IPS-18a (cell line): Measurements from ENCODE around the gene CDHR3.

ENCODE experiments used
- H3K27ac ChIP-seq: one replicate; pipeline ENCODE4 v1.5.1; 2013; ENCODE audit warnings: low read length
- H3K27me3 ChIP-seq: one replicate; pipeline ENCODE4 v1.6.1; 2013; ENCODE audit warnings: mild to moderate bottlenecking, low read length; ENCODE audit not compliant: control insufficient read depth, insufficient read depth
- H3K36me3 ChIP-seq: one replicate; pipeline ENCODE4 v1.6.1; 2013; ENCODE audit warnings: low read depth, low read length; ENCODE audit not compliant: control insufficient read depth
- H3K4me1 ChIP-seq: one replicate; pipeline ENCODE4 v1.6.1; 2013; ENCODE audit warnings: low read depth, low read length; ENCODE audit not compliant: control insufficient read depth
- H3K4me3 ChIP-seq: one replicate; pipeline ENCODE4 v1.5.1; 2013; ENCODE audit warnings: low read length
- H3K9ac ChIP-seq: one replicate; pipeline ENCODE4 v1.6.1; 2013; ENCODE audit warnings: mild to moderate bottlenecking, low read length, moderate library complexity
- H3K9me3 ChIP-seq: one replicate; pipeline ENCODE4 v1.6.1; 2013; ENCODE audit warnings: low read depth, low read length; ENCODE audit not compliant: control insufficient read depth

CDHR3 gene

GRCh38 chr7:105987046-105987445, 24.0 kb downstream of the CDHR3 start:
- Histone ChIP-seq H3K4me1 (peaks cover 62% of the 10 kb centered on the region), H3K27ac (no peak overlapping the region), H3K4me3 (no peak overlapping the region), H3K27me3 (no peaks in the 10 kb centered on the region), H3K36me3 (no peaks in the 10 kb centered on the region), H3K9ac (no peak overlapping the region), H3K9me3 (no peaks in the 10 kb centered on the region)

DNA sequence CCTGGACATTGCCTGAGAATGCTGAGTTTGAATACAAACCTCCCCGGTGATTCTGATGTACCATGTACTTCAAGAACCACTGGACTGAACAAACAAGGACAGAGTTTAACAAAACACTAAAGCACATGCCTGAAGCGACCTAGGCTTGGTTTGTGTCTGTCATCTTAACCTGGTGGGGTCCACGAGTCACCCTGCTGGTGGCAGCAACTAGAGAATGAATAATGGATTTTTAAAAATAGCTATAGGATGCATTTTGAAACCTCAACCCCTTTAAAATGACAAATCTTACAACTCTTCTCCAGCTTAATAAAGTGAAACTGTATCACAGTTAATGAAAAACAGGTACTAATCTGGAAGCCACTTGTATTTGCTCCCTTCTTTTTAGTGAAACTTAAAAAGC, 25.2 kb downstream of the CDHR3 start:
- Histone ChIP-seq H3K36me3 (no peaks in the 10 kb centered on the region), H3K27me3 (no peaks in the 10 kb centered on the region), H3K4me3 (no peak overlapping the region), H3K9me3 (no peaks in the 10 kb centered on the region), H3K4me1 (peaks cover 68% of the 10 kb centered on the region), H3K27ac (no peak overlapping the region), H3K9ac (no peak overlapping the region)

GRCh38 chr7:105989191-105989590, 26.1 kb downstream of the CDHR3 start:
- no peaks in the 10 kb centered on the region for H3K9me3 ChIP-seq
- H3K9ac ChIP-seq: no peak overlapping the region
- peaks cover 68% of the 10 kb centered on the region for H3K4me1 ChIP-seq
- H3K36me3 ChIP-seq: no peaks in the 10 kb centered on the region
- H3K27ac ChIP-seq: no peak overlapping the region
- H3K27me3 ChIP-seq: no peaks in the 10 kb centered on the region
- H3K4me3 ChIP-seq: no peak overlapping the region

- H3K9me3 ChIP-seq: no peaks in the 10 kb centered on the region
- no peaks in the 10 kb centered on the region for H3K36me3 ChIP-seq
- no peaks in the 10 kb centered on the region for H3K27me3 ChIP-seq
- H3K27ac ChIP-seq: no peak overlapping the region
- H3K4me3 ChIP-seq: no peak overlapping the region
- H3K4me1 ChIP-seq: peaks cover 68% of the 10 kb centered on the region
- H3K9ac ChIP-seq: no peak overlapping the region
Observed at GRCh38 chr7:105989686-105990085, 26.6 kb downstream of the CDHR3 start.

- no peak overlapping the region for H3K9ac ChIP-seq
Observed at GRCh38 chr7:105990141-105990540, 27.1 kb downstream of the CDHR3 start.

DNA sequence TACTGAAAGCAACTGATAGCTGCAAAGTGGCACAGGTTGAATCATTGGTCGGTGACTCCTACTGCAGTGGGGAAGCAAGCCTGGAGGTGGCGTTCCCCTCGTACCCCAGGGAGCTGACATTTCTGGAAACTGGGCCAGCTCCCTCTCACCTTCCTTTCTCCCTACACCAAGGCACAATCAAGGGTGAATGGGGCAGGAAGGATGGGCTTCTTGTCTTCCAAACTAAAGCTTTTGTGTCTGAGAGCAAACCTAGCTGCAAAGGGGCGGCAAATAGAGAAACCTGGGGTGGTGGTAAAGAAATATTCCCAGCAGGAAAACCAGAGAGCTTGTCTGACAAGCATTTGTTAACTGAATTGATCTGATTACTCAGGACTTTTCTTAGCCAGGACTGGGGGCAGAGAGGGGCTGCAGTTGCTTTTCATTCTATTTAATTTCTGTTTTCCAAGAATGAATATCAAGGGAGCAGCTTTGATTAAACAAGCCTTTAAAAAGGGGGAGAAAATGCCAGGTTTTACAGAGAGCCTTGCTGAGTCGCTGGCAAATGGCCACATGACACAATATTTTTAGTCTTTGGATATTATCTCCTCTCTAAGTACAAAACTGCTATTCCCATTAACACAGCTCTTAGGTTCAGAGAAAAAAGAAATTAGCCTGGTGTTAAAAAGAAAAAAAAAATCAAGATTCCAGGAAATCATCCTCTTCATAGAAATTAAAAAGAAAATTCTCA, 27.8 kb downstream of the CDHR3 start:
- peak overlapping the region; percentile 31 for H3K9ac ChIP-seq

More at GRCh38 chr7:105990141-105990540, 27.1 kb downstream of the CDHR3 start:
- H3K4me3 ChIP-seq: peak overlapping the region; percentile 4
- peak overlapping the region; percentile 35 for H3K27ac ChIP-seq
- H3K9me3 ChIP-seq: no peaks in the 10 kb centered on the region
- H3K36me3 ChIP-seq: no peaks in the 10 kb centered on the region
- H3K27me3 ChIP-seq: no peaks in the 10 kb centered on the region
- H3K4me1 ChIP-seq: peaks cover 65% of the 10 kb centered on the region

GRCh38 chr7:105992905-105993304, 29.8 kb downstream of the CDHR3 start:
- Histone ChIP-seq H3K4me1 (peaks cover 47% of the 10 kb centered on the region), H3K36me3 (no peaks in the 10 kb centered on the region), H3K9me3 (no peaks in the 10 kb centered on the region), H3K27me3 (no peaks in the 10 kb centered on the region), H3K9ac (no peak overlapping the region), H3K4me3 (no peak overlapping the region), H3K27ac (no peak overlapping the region)

More for the DNA sequence above, 27.8 kb downstream of the CDHR3 start:
- H3K36me3 ChIP-seq: no peaks in the 10 kb centered on the region
- peaks cover 58% of the 10 kb centered on the region for H3K4me1 ChIP-seq
- H3K27me3 ChIP-seq: no peaks in the 10 kb centered on the region
- H3K27ac ChIP-seq: peak overlapping the region; percentile 35
- no peaks in the 10 kb centered on the region for H3K9me3 ChIP-seq
- no peak overlapping the region for H3K4me3 ChIP-seq

DNA sequence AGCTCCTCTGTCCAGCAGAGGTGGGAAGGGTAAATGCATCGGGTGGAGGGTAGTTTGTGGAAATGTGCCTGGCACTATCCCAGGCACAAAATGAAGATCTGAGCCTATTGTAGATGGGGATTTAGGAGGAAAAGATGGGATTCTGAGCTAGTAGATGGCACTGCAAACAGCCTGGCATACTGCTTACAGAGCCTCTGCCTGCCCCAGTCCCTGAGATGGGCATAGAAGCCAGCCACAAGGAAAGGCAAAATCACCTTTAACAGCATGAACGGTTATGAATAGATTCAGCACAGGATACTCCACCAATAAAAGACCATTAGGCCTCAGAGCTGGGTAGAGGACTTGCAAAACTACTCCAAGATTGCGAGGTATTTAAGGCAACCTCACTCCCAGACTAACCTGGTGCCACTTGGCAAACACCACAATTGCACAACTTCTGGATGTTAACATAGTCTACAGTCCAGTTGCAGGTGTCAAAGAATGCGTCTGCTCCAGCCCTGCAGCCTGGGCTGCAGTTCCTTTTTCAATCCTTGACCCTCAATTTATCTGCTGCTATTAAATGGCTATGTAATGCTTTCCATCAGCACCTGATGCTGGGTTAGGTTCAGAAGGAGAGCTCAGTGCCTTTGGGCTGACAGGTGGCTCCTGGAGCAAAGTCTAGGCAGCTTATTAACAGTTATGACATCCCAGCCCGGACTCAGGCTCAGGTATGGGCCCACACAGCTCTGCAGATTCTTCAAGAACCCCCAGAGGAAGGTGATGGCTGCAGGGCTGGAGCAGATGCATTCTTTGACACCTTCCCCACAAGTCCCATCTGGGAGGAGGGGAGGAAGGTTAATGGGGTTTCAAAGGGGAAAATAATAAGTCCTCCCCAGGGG, 34.0 kb downstream of the CDHR3 start:
- H3K4me3 ChIP-seq: no peak overlapping the region
- no peaks in the 10 kb centered on the region for H3K27me3 ChIP-seq
- H3K36me3 ChIP-seq: no peaks in the 10 kb centered on the region
- no peak overlapping the region for H3K27ac ChIP-seq
- H3K9me3 ChIP-seq: no peaks in the 10 kb centered on the region
- H3K4me1 ChIP-seq: peaks cover 9% of the 10 kb centered on the region
- no peak overlapping the region for H3K9ac ChIP-seq

DNA sequence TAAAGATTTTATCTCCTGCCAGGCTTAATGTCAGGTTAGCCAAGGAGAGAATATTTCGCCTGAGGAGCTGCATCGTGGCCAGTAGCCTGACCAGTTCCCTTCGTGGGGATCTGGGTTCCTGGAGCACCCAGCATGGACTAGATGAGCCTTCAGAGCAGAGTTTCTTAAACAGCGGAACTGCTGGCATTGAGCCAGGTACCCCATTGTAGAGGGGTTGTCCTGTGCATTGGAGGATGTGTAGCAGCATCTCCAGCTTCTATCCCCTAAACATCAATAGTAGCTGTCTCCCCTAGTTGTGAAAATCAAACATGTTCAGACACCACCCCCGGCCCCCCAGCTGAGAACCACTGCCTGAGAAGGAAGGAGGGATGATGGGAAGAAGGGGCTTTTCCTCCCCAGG, 36.2 kb downstream of the CDHR3 start:
- no peaks in the 10 kb centered on the region for H3K27me3 ChIP-seq
- no peak overlapping the region for H3K9ac ChIP-seq
- H3K4me3 ChIP-seq: no peak overlapping the region
- no peak overlapping the region for H3K27ac ChIP-seq
- no peaks in the 10 kb centered on the region for H3K9me3 ChIP-seq
- H3K36me3 ChIP-seq: no peaks in the 10 kb centered on the region
- peaks cover 3% of the 10 kb centered on the region for H3K4me1 ChIP-seq

DNA sequence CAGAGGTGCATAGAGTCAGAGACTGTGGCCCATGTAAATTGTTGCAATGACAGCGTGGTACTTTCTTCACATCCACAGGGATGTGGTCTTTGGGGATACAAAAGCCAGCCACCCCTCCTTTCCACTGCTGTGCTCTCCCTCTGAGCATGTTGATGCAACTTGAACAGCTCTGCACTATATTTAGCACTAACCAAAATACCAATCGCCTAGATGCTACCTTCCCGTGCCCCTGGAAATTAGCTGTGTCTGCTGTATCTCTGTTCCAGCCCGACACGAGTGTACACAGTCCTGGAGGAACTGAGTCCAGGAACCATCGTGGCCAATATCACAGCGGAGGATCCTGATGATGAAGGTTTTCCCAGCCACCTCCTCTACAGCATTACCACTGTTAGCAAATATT, 38.1 kb downstream of the CDHR3 start:
- H3K27me3 ChIP-seq: no peaks in the 10 kb centered on the region
- no peak overlapping the region for H3K27ac ChIP-seq
- H3K36me3 ChIP-seq: no peaks in the 10 kb centered on the region
- no peaks in the 10 kb centered on the region for H3K9me3 ChIP-seq
- H3K4me3 ChIP-seq: no peak overlapping the region
- no peak overlapping the region for H3K9ac ChIP-seq
- H3K4me1 ChIP-seq: peaks cover 3% of the 10 kb centered on the region

DNA sequence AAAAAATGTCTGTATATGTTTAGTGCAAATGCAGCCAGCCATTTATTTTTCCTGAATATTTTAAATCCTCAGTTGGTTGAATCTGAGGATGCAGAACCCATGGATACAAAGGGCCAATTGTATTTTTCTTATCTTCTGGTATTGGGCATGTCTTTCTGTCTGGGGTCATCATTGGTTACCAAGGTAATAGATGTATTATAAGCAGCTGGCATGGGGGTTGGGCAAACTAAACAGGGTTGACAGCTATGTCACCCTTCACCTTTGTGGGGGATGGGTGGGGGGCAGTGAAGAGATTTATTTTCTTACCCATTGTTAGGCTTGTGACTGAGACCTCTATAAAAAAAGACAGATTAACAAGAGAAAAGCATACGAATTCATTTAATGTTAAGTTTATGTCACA, 38.8 kb downstream of the CDHR3 start:
- Histone ChIP-seq H3K27ac (no peak overlapping the region), H3K9me3 (peaks cover 3% of the 10 kb centered on the region), H3K27me3 (no peaks in the 10 kb centered on the region), H3K4me1 (peaks cover 3% of the 10 kb centered on the region), H3K9ac (no peak overlapping the region), H3K36me3 (no peaks in the 10 kb centered on the region), H3K4me3 (no peak overlapping the region)
